Activated CD8-positive, alpha-beta T cell treated with anti-CD3 and anti-CD28 coated beads for 36 hours (primary cell): ENCODE results near the gene EYS. TPM values are rescaled to one million over a fixed set of nuclear protein-coding genes. Genes with fewer than 3 reads are reported as not detected.

ENCODE experiments used
- ATAC-seq: fragments of 200-7000 bp; cut with Tn5 transposase; one replicate; pipeline ENCODE4 v1.10.0; 2021; ENCODE audit warnings: mild to moderate bottlenecking, moderate library complexity
- CTCF ChIA-PET: fragments of 350-600 bp; sonication (Branson Sonifier 250); formaldehyde crosslinking; loops from one replicate; lab custom pipeline; 2021; ENCODE audit warnings: antibody characterized with exemption; lab: Charles Lee
- POLR2A ChIA-PET: fragments of 350-600 bp; sonication (Branson Sonifier 250); formaldehyde crosslinking; loops from one replicate; lab custom pipeline; 2021; ENCODE audit warnings: antibody characterized with exemption; lab: Charles Lee
- DNase-seq: peaks from one replicate; pipeline ENCODE4 v3.0.0-alpha.2; 2020
- H3K27ac Mint-ChIP-seq: one replicate; pipeline ENCODE4 v1.8.0; 2021; ENCODE audit warnings: mild to moderate bottlenecking, mixed read lengths
- H3K27me3 Mint-ChIP-seq: one replicate; pipeline ENCODE4 v1.8.0; 2021; ENCODE audit warnings: mixed read lengths
- H3K36me3 Mint-ChIP-seq: one replicate; pipeline ENCODE4 v1.8.0; 2021; ENCODE audit warnings: low read depth, mixed read lengths
- H3K4me1 Mint-ChIP-seq: one replicate; pipeline ENCODE4 v1.8.0; 2021; ENCODE audit warnings: low read depth, mixed read lengths
- H3K4me3 Mint-ChIP-seq: one replicate; pipeline ENCODE4 v1.8.0; 2021; ENCODE audit warnings: mild to moderate bottlenecking, moderate library complexity, mixed read lengths
- H3K9me3 Mint-ChIP-seq: one replicate; pipeline ENCODE4 v1.8.0; 2021; ENCODE audit warnings: mixed read lengths
- CTCF ChIP-seq: fragments of 200-600 bp; IDR thresholded peaks from one replicate; pipeline ENCODE4 v1.8.0; 2022; ENCODE audit warnings: antibody characterized with exemption, mild to moderate bottlenecking
- intact Hi-C: fragments of 100-400 bp; cut with micrococcal nuclease; formaldehyde crosslinking; loops from one replicate; pipeline ENCODE4 v1.10.0; 2022
- total RNA-seq, 2 experiments: library from RNA; stranded (reverse); gene quantifications; one replicate each; pipeline ENCODE4 v1.2.3, GENCODE V29; 2021

EYS gene
- total RNA-seq, 2 experiments from 2014 or later = not detected

GRCh38 chr6:65566117-65566516 lies 140.9 kb downstream of the EYS start:
- Mint-ChIP-seq H3K27me3 (no peaks in the 10 kb centered on the region), H3K9me3 (peaks cover 14% of the 10 kb centered on the region), H3K4me1 (no peaks in the 10 kb centered on the region), H3K36me3 (no peaks in the 10 kb centered on the region), H3K27ac (no peak overlapping the region), H3K4me3 (no peak overlapping the region)
- DNase-seq (no peak), ATAC-seq (no peak)
- TF ChIP-seq CTCF = no peak
- ChIA-PET CTCF (no interaction called here), POLR2A (no interaction called here)
- intact Hi-C loops = no loop called here

- H3K36me3 Mint-ChIP-seq = no peaks in the 10 kb centered on the region
- intact Hi-C loops = no loop called here
- H3K27me3 Mint-ChIP-seq = no peaks in the 10 kb centered on the region
- ChIA-PET POLR2A (no interaction called here), CTCF (no interaction called here)
- ATAC-seq (no peak), DNase-seq (no peak)
- no peaks in the 10 kb centered on the region for H3K4me1 Mint-ChIP-seq
- peaks cover under 1% of the 10 kb centered on the region for H3K9me3 Mint-ChIP-seq
- TF ChIP-seq CTCF = no peak
- no peak overlapping the region for H3K27ac Mint-ChIP-seq
- H3K4me3 Mint-ChIP-seq = no peak overlapping the region
Measured at GRCh38 chr6:65558071-65558470, 149.0 kb downstream of the EYS start.

DNA sequence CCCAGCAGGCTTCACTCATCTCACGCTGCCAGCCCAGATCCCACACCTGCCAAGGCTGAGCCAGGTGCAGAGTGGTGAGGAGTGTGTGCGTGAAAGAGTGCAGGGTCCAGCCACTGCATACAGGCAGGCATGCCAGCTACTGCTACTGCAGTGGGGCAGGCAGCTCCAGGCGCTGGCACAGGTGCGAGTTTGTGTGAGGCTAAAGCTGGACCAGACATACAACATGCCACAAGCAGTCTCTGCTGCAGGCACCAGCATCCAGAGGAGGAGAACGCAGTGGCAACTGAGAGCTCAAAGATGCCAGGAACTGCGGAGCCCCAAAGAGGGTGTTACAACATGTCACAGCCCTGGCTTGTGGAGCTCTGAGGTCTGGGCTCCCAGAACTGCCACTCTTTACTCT lies 149.8 kb downstream of the EYS start:
- Mint-ChIP-seq H3K9me3 (peaks cover 2% of the 10 kb centered on the region), H3K27me3 (no peaks in the 10 kb centered on the region), H3K4me3 (no peak overlapping the region), H3K27ac (no peak overlapping the region), H3K36me3 (no peaks in the 10 kb centered on the region), H3K4me1 (no peaks in the 10 kb centered on the region)
- no peak for TF ChIP-seq CTCF
- CTCF ChIA-PET = no interaction called here
- POLR2A ChIA-PET = no interaction called here
- no peak for DNase-seq
- no peak for ATAC-seq
- intact Hi-C loops = no loop called here

DNA sequence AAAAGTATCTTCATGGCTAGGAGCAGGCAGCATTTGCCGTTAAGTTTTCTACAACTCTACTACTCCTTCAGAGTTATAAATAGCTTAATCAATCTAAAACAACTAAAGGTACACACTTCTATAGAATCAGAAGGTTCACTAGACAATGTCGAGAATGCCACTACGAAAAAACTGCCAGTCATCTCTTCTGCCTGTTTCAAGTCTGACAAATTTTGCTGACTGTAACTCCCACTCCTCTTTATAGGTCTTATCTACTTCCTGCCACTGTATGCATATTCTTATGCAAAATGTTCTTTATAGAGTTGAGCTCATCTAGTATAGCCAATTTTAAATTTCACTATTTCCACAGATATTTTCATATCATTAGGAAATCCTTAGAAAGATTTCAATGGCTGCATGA lies 160.1 kb downstream of the EYS start:
- peaks cover 9% of the 10 kb centered on the region for H3K9me3 Mint-ChIP-seq
- no peaks in the 10 kb centered on the region for H3K36me3 Mint-ChIP-seq
- intact Hi-C loops = no loop called here
- DNase-seq = no peak
- CTCF ChIA-PET = no interaction called here
- no peak for ATAC-seq
- no peaks in the 10 kb centered on the region for H3K4me1 Mint-ChIP-seq
- TF ChIP-seq CTCF = no peak
- H3K4me3 Mint-ChIP-seq = no peak overlapping the region
- H3K27ac Mint-ChIP-seq = no peak overlapping the region
- POLR2A ChIA-PET = no interaction called here
- H3K27me3 Mint-ChIP-seq = no peaks in the 10 kb centered on the region

DNA sequence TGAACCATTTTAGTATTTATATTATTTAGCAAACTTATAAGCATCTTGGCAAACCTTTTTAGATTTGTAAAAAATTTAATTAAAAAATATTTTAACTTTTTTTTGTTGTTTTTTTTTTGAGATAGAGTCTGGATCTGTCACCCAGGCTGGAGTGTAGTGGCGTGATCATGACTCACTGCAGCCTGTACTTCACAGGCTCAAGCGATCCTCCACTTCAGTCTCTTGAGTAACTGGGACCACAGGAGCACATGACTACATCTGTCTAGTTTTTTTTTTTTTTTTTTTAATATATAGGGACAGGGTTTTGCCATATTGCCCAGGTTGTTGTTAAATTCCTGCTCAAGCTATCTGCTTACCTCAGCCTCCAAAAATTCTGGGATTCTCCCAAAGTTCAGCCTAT lies 161.1 kb downstream of the EYS start:
- H3K9me3 Mint-ChIP-seq = peaks cover 10% of the 10 kb centered on the region
- ChIA-PET CTCF (no interaction called here), POLR2A (no interaction called here)
- TF ChIP-seq CTCF = no peak
- DNase-seq = no peak
- ATAC-seq = no peak
- H3K36me3 Mint-ChIP-seq = no peaks in the 10 kb centered on the region
- no peaks in the 10 kb centered on the region for H3K4me1 Mint-ChIP-seq
- no peaks in the 10 kb centered on the region for H3K27me3 Mint-ChIP-seq
- no peak overlapping the region for H3K4me3 Mint-ChIP-seq
- intact Hi-C loops = no loop called here
- no peak overlapping the region for H3K27ac Mint-ChIP-seq
